HG03175 (cell line): Measurements from ENCODE around the gene CNMD.
"Not testable (repeated sequence)": the region's sequence is repeated elsewhere in the genome, so short reads cannot be mapped to it uniquely, and the experiment has no call there.

Experiments used
- ATAC-seq: cut with Tn5 transposase; IDR thresholded peaks from one replicate; pipeline ENCODE4 v1.9.1; 2021; ENCODE audit warnings: mild to moderate bottlenecking, moderate library complexity; ENCODE audit not compliant: unreplicated experiment

CNMD gene

DNA sequence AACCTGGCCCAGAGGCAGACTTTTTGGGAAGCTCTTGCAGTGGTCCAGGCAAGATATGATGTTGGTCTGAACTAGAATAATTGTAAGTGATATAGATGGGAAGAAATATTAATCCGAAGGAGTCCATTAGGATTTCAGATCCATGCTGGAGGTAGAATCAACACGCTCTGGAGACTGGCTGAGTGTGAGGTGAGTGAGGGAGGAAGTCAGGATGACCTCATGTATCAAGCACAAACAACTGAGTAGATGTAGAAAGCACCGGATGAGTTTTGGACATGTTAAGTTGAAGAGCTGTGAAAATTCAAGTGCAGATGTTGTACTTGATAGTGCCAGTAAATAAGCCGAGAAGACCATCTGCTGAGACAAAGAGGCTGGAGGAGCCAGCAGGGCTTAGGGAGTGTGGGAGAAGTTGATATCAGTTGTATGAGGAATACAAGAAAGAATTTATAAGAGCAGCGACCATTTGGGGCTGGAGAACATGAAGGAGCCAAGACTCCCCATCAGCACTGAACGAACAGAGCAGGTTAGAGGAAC lies 5.3 kb upstream of the CNMD start:
- no peak for ATAC-seq

- no peak for ATAC-seq
Observed at GRCh38 chr13:52743988-52744387, 4.4 kb upstream of the CNMD start.

DNA sequence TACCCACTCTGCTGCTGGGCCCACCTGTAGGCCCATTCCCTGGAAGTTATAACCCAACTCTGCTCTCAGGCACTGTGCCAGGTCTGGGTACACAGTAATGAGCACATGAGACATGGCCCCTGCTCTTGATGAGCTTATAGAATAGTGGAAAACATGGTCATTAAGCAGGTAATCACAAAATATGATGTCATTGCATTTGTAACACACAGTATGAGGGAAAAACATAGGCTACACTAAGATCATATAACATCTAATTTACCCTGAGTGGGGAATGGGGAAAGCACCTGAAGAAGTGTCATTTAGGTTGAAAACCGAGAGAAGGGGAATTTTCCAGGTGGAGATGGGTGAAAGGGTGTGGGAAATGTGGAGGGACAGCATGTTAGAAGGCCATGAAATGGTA lies 3.9 kb upstream of the CNMD start:
- no peak for ATAC-seq

GRCh38 chr13:52738719-52739467 lies 727 bp downstream of the CNMD start:
- no peak for ATAC-seq

GRCh38 chr13:52737965-52738364 lies 1.7 kb downstream of the CNMD start:
- no peak for ATAC-seq

- no peak for ATAC-seq
Observed at GRCh38 chr13:52737451-52737850, 2.2 kb downstream of the CNMD start.

DNA sequence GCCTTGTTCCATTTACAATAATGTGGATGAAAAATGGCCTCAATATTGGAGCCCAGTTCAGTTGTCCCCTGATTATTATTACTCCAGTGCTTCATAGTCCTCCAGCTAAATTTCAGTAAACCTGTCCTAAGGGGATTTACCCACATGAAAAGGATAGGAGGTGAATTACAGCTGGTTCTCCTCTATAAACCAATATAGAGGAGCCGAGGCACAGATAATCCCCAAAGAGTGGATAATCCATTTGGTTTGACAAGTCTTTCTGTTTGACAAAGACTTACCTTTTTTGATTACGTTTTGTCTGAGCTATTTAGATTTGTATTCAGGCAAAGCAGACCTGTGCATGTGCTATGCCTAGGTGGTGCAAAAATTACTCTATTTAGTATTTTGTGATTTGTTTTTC lies 2.7 kb downstream of the CNMD start:
- no peak for ATAC-seq

DNA sequence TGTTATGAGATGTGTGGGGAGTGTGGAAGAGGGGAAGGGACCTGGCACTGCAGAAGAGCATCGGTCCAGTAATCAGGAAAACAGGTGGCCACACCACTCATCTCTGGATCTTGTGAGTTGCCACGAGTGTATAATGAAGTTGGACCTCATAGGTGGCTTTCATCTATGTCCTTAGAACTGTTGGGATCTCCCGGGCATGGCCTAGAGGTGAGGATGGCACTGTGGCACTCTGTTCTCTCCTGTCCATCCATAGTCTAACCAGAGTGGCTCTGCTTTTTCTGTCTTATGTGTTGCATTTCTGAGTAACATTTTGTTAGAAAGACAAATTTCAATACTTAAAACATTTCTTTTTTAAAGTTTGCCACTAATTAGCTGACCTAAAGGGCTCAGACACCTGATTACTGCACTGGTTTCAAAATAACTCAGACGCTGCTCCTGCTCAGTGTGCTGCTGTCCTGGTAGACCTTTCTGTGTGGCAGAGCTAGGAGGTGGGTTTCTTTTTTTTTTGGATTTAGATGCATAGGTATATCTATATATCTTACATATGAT lies 5.5 kb downstream of the CNMD start:
- no peak for ATAC-seq

DNA sequence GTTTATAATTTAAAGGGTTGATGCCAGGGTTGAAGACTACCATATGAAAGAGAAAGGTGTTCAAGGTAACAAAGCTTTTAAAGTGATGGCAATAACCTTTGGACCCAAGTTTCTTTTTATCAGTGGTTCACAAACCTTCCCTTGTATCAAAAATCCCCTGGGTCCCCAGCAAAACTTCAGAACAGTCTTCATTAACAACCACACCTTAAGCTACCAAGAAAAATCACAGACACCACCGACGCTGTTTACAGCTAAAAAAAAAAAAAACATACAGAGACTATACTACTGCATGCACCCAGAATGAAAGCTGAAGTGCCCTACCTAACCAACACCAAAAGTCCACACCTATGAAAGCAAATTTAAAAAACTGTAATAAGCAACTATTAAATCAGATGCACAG lies 13.4 kb downstream of the CNMD start:
- no peak for ATAC-seq

GRCh38 chr13:52725302-52725701 lies 14.3 kb downstream of the CNMD start:
- no peak for ATAC-seq

GRCh38 chr13:52723181-52723580 lies 16.4 kb downstream of the CNMD start:
- ATAC-seq: no peak

- ATAC-seq: not testable (repeated sequence)
Observed at GRCh38 chr13:52721356-52721755, 18.3 kb downstream of the CNMD start.

DNA sequence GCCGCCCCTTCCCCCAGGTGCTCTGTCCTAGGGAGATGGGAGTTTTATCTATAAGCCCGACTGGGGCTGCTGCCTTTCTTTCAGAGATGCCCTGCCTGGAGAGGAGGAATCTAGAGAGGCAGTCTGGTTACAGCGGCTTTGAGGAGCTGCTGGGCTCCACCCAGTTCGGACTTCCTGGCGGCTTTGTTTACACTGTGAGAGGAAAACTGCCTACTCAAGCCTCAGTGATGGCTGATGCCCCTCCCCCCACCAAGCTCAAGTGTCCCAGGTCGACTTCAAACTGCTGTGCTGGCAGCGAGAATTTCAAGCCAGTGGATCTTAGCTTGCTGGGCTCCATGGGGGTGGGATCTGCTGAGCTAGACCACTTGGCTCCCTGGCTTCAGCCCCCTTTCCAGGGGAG lies 18.7 kb downstream of the CNMD start:
- ATAC-seq: not testable (repeated sequence)

DNA sequence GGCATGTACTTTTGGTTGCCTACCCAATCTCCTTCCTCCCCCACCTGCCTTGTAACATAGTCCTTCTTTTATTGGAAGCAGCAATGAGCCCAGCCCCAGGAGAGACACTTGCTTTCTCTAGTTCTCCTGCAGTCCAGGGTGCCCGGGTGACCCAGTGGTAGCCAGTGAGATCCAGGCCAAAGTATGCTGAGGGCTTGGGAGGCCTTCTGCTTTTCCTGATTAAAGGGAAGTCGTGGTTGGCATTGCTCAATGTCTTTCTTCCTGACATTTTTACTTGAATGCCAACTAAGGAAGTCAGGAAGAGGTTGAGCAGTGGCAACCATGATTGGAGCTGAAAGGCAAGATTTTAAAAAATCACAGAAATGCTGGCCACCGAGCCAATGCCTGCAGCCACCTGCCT lies 25.7 kb downstream of the CNMD start:
- no peak for ATAC-seq

DNA sequence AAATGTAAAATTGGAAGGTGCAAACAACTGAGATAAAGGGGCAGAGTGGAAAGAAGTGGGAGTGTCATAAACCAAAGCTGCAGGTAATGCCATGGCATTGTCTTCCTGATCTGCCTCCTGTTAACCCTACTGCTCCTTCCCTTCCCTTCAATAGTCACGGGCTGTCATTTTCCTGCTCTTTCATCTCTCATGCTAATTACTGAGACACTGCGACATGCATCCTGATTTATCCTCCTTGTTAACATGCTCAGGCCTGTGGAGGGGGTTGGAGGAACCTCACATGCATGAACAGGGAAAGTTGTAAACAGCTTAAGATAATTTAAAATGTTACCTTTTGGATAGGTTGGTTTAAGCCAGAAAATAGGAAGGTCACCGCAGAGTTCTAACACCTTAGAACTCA lies 27.2 kb downstream of the CNMD start:
- no peak for ATAC-seq

DNA sequence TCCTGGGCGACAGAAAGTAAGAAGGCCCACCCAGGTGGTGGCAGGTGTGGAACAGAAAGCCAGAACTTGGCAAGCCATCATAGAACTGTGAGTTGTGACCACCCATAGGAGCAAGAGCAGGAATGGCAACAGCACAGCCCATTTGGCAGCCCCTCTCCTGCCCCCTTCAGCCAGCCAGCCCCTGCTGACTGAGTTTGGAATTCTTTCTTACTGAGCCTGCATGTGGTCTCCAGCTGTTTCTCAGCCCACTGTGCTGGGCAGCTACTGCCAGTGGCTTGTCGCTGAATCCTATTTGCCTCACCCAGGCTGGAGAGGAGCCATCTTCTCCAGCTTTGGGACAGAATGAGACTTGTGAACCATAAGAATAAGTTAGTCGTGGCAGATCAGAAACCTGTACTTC lies 28.3 kb downstream of the CNMD start:
- no peak for ATAC-seq

GRCh38 chr13:52708266-52708665 lies 31.4 kb downstream of the CNMD start:
- not testable (repeated sequence) for ATAC-seq

GRCh38 chr13:52707375-52707774 lies 32.2 kb downstream of the CNMD start:
- ATAC-seq: no peak

DNA sequence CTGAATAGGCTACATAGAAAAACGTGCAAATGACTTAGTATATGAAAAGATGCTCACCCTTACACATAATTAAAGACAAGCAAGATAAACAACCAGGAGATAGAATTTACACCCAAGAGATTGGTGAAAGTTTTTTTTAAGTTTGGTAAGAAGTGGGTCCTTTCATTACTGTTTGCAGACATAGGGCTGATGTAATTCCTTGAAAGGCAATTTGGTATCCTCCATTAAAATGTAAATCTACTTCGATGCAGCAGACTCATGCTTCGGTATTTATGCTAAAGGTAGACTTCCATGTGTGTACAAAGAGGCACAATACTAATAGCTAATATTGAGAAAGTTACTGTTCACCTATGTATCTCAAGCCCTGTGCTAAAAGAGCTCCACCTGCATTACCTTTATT lies 33.5 kb downstream of the CNMD start:
- ATAC-seq: no peak

DNA sequence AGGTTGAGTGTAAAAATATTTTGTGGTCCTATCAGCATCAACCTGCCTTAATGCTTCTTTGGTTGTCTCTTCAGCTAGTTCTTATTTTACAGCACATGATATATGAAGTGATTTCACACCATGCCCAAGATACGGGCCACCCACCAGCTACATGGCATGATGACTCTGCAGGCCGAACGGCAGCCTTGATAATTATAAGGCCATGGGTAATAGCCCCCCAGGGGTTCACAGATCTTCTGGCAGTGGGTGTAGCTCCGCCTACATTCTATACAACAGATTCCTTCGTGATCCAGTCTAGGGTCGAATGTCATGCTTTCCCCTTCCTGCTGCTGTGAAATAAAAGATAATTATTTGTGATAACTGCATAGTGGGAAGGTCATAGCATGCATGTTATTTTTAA lies 36.1 kb downstream of the CNMD start:
- no peak for ATAC-seq

DNA sequence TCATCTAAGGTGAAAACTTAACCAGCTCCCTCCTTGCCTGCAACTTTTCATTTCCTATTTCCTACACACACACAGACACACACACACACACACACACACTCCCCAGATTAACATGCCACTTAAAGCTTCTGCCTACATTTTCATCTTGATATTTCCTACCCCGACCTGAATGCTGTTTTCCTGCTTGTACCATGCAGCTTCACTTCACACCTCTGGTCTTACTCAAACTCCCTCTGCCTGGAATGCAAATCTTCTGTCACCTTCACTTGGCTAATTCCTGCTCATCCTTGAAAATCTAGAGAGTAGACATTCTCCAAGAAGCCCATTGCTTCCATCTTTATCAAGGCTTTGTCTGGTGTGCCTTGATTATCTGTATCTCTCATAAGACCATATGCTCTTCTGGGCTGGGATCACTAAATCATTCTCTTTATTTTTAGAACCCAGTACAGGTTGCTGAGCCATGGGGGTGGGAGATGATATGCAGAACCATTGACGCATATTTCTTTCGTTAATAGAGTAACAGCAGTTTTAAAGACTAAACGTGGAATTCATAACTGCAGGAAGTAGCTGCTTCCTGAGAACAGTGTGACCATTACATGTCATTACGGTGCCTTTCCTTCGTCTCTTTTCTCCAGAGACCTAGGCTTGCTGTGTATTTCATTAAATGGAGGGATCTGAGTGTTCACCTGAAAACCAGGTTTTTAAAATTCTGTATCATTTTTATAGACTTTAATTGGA lies 37.7 kb downstream of the CNMD start:
- ATAC-seq: no peak

DNA sequence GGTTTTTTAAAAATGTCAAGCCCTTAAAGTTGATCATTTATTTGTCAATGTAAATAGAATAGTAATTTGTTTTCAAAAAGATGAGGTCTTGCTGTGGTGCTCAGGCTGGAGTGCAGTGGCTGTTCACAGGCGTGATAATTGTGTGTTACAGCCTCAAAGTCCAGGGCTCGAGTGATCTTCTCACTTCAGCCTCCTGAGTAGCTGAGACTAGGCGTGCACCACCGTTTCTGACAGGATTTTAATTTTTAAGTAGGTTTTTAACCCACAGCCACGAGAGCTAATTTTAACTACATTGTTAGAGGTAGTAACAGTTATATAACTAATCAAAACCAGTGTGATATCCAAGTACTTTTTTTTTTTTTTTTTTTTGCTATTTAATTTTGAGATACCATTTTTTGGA lies 43.1 kb downstream of the CNMD start:
- ATAC-seq: no peak
